Muscle of leg (tissue), 16 donors: ENCODE results near the gene PDXP. TPM values are rescaled to one million over a fixed set of nuclear protein-coding genes. Genes with fewer than 3 reads are reported as not detected.
"Not testable (repeated sequence)": the region's sequence is repeated elsewhere in the genome, so short reads cannot be mapped to it uniquely, and the experiment has no call there.

Experiments used
- DNase-seq: peaks from one replicate; pipeline ENCODE4 v3.0.0; 2013
- H3K27ac ChIP-seq: one replicate; pipeline ENCODE4 v1.5.1; 2013; ENCODE audit warnings: mild to moderate bottlenecking, low read length, control low read depth
- H3K27me3 ChIP-seq: one replicate; pipeline ENCODE4 v1.6.1; 2013; ENCODE audit warnings: low read length; ENCODE audit not compliant: control insufficient read depth, insufficient read depth
- H3K36me3 ChIP-seq: one replicate; pipeline ENCODE4 v1.6.1; 2013; ENCODE audit warnings: low read length; ENCODE audit not compliant: control insufficient read depth, insufficient read depth
- H3K4me1 ChIP-seq: one replicate; pipeline ENCODE4 v1.6.1; 2013; ENCODE audit warnings: low read length; ENCODE audit not compliant: control insufficient read depth, insufficient read depth
- H3K4me3 ChIP-seq: one replicate; pipeline ENCODE4 v1.5.1; 2013; ENCODE audit warnings: low read length, control low read depth
- H3K9me3 ChIP-seq: replicated peaks from 2 replicates; pipeline ENCODE4 v1.6.1; 2013; ENCODE audit warnings: low read depth, low read length; ENCODE audit not compliant: control insufficient read depth
- whole genome bisulfite sequencing: methylation state at CpG from one replicate; pipeline ENCODE4 v1.1.5; 2013; ENCODE audit warnings: missing lambda C conversion rate; ENCODE audit not compliant: insufficient coverage; 5-methylcytosine and 5-hydroxymethylcytosine counted together
- long read RNA-seq, 11 donors: transcript quantifications; one replicate each; lab custom pipeline, GENCODE V29; 2026
- polyA plus RNA-seq, 8 donors: library from polyadenylated mRNA; unstranded; fragments of 120-200 nt; gene quantifications; one replicate each; pipeline versions ENCODE4 v1.2.1 to v1.2.3, GENCODE V29; 2013; ENCODE audit warnings: inconsistent platforms in 1 of 8, low replicate concordance in 1 of 8; ENCODE audit not compliant: insufficient read length in 8 of 8, insufficient read depth in 1 of 8
- total RNA-seq: library from RNA; stranded (reverse); fragments of 120-200 nt; gene quantifications from one replicate; pipeline ENCODE4 v1.2.4, GENCODE V29; 2013

The PDXP gene, protein sequence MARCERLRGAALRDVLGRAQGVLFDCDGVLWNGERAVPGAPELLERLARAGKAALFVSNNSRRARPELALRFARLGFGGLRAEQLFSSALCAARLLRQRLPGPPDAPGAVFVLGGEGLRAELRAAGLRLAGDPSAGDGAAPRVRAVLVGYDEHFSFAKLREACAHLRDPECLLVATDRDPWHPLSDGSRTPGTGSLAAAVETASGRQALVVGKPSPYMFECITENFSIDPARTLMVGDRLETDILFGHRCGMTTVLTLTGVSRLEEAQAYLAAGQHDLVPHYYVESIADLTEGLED
- total RNA-seq (10.8 TPM), polyA plus RNA-seq (10 to 100 TPM; 12.5 to 17.8 (median 15.4) TPM)
- long read RNA-seq, donor 1, transcript PDXP-201 (2 exons, 2,010 nt), result major isoform, 12 of 12 reads
- long read RNA-seq, donor 1, partial matches to known transcripts, result 0 of 12 reads
- long read RNA-seq, donor 1, other reads (novel, unspliced or antisense), result 0 of 12 reads
- long read RNA-seq, donor 2, result 0 reads
- long read RNA-seq, donor 3, transcript PDXP-201 (2 exons, 2,010 nt), result major isoform, 20 of 20 reads
- long read RNA-seq, donor 3, partial matches to known transcripts, result 0 of 20 reads
- long read RNA-seq, donor 3, other reads (novel, unspliced or antisense), result 0 of 20 reads
- long read RNA-seq, donor 4, transcript PDXP-201 (2 exons, 2,010 nt), result major isoform, 12 of 12 reads
- long read RNA-seq, donor 4, partial matches to known transcripts, result 0 of 12 reads
- long read RNA-seq, donor 4, other reads (novel, unspliced or antisense), result 0 of 12 reads
- long read RNA-seq, donor 5, transcript PDXP-201 (2 exons, 2,010 nt), result major isoform, 14 of 14 reads
- long read RNA-seq, donor 5, partial matches to known transcripts, result 0 of 14 reads
- long read RNA-seq, donor 5, other reads (novel, unspliced or antisense), result 0 of 14 reads
- long read RNA-seq, donor 6, transcript PDXP-201 (2 exons, 2,010 nt), result major isoform, 19 of 19 reads
- long read RNA-seq, donor 6, partial matches to known transcripts, result 0 of 19 reads
- long read RNA-seq, donor 6, other reads (novel, unspliced or antisense), result 0 of 19 reads
- long read RNA-seq, donor 7, transcript PDXP-201 (2 exons, 2,010 nt), result major isoform, 9 of 9 reads
- long read RNA-seq, donor 7, partial matches to known transcripts, result 0 of 9 reads
- long read RNA-seq, donor 7, other reads (novel, unspliced or antisense), result 0 of 9 reads
- long read RNA-seq, donor 8, partial matches to known transcripts, result 0 of 1 reads
- long read RNA-seq, donor 8, other reads (novel, unspliced or antisense), result 0 of 1 reads
- long read RNA-seq, donor 9, partial matches to known transcripts, result 0 of 4 reads
- long read RNA-seq, donor 9, other reads (novel, unspliced or antisense), result 0 of 4 reads
- long read RNA-seq, donor 10, transcript PDXP-201 (2 exons, 2,010 nt), result major isoform, 11 of 11 reads
- long read RNA-seq, donor 10, partial matches to known transcripts, result 0 of 11 reads
- long read RNA-seq, donor 10, other reads (novel, unspliced or antisense), result 0 of 11 reads
- long read RNA-seq, donor 11, partial matches to known transcripts, result 0 of 2 reads
- long read RNA-seq, donor 11, other reads (novel, unspliced or antisense), result 0 of 2 reads

DNA sequence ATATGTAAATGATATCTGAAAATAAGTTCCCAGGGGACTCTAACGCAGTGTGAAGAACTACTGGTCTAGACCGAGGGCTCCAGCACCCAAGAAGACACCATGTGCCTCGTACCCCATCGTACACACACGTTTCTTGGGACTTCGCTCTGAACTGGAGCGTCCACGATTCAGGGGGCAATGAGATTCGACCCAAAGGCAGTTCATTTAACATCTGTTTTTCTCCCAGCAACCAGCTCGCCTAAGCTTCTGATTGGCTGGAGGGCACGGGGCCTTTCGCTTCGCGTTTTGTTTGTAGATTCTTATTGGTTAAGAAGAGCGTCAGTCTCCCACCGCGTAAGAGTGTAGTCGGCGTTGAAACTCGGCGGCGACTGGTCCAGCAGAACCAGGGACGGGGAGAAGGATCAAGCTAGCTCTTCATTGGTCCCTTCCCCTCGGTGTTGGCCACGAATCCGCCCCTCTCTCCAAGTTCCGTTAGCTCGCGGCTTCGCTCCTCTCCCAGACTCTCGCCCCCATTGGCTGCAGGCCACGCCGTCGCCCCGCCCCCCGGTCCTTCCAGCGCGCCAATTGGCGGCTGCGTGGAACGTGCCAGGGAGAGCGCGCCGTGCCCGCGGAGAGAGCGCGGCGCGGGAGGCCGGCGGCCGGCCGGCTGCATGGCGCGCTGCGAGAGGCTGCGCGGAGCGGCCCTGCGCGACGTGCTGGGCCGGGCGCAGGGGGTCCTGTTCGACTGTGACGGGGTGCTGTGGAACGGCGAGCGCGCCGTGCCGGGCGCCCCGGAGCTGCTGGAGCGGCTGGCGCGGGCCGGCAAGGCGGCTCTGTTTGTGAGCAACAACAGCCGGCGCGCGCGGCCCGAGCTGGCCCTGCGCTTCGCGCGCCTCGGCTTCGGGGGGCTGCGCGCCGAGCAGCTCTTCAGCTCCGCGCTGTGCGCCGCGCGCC, at the start of gene PDXP:
PDXP (plus strand) TSS at position 591 of the 933 bp plus-strand sequence; CDS start at position 651, 60 bp downstream.
- Histone ChIP-seq H3K36me3 (peaks cover 2% of the 10 kb centered on the region), H3K4me3 (peak within 1 kb of the TSS; percentile 64), H3K27ac (peak within 1 kb of the TSS; percentile 97), H3K4me1 (peaks cover 51% of the 10 kb centered on the region), H3K27me3 (no peaks in the 10 kb centered on the region), H3K9me3 (no peaks in the 10 kb centered on the region)
- DNase-seq, result peak; percentile 100
- WGBS, result under 1% methylated on average over 99 of the region's 101 CpGs

DNA sequence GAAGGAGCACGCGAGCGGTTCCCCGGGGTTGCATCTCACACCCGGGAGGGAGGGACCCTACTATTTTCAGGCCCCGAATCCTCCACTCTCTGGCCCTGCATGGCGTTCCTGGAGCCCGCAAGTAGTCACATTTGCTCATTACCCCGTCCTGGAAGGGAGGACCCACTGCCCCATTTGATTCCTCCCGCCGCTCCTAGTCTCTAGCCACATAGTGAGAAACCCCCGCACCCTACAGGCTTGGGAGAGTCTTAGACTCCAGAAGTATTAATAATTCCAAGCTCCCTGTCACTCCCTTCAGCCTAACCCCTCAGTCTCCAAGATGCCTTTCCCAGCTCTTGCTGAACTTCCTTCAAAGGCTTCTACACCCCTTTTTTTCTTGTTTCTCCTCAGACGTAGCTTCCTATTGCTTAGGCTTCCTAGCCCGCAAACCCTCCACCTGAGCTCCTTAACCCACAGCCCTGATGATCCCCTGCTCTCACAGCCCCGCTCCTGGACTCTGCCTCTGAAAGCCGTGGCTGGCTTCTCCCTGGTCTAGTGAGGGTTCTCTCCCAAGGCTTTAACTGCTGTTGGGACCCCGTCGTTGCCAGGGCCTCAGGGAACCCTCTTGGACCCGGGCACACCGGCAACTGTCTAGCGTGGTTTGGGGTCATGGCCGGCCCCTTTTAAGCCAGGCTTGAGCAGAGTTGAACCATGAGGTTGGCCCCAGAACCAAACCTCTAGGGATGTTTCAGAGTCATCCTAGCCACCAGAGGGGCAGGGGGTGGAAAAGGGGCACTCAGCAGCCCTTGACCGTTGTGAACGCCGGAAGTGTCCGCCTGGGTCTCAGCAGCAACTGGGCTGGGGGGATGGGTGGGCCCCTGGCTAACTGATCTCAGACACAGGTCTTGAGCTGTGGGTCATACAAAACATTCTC, 49.0 kb upstream of the PDXP start:
- peak overlapping the region; percentile 100 for H3K27ac ChIP-seq
- H3K4me3 ChIP-seq, result peak overlapping the region; percentile 89
- peak; percentile 62 for DNase-seq
- WGBS, result 8% methylated on average over 26 of the region's 26 CpGs
- H3K27me3 ChIP-seq, result no peaks in the 10 kb centered on the region
- H3K36me3 ChIP-seq, result peaks cover 13% of the 10 kb centered on the region
- H3K9me3 ChIP-seq, result no peaks in the 10 kb centered on the region
- H3K4me1 ChIP-seq, result peaks cover 51% of the 10 kb centered on the region

DNA sequence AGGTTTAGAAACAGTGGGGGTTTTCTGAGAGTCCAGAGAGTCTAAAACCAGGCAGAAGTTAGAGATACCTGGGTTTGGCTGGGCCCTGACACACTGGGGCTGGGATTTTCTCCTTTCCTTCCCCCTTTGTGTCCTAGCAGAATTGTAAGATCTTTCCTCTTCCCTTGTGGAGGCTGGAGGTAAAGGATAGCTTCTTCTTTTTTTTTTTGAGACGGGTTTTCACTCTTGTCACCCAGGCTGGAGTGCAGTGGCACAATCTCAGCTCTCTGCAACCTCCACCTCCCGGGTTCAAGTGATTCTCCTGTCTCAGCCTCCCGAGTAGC, 48.4 kb upstream of the PDXP start:
- H3K9me3 ChIP-seq, H3K27me3 ChIP-seq, DNase-seq: not testable (repeated sequence)
- Histone ChIP-seq H3K36me3 (peaks cover 18% of the 10 kb centered on the region), H3K4me3 (peak overlapping the region; percentile 89), H3K27ac (peak overlapping the region; percentile 100), H3K4me1 (peaks cover 51% of the 10 kb centered on the region)
- 92% methylated on average over 2 of the region's 3 CpGs for WGBS

DNA sequence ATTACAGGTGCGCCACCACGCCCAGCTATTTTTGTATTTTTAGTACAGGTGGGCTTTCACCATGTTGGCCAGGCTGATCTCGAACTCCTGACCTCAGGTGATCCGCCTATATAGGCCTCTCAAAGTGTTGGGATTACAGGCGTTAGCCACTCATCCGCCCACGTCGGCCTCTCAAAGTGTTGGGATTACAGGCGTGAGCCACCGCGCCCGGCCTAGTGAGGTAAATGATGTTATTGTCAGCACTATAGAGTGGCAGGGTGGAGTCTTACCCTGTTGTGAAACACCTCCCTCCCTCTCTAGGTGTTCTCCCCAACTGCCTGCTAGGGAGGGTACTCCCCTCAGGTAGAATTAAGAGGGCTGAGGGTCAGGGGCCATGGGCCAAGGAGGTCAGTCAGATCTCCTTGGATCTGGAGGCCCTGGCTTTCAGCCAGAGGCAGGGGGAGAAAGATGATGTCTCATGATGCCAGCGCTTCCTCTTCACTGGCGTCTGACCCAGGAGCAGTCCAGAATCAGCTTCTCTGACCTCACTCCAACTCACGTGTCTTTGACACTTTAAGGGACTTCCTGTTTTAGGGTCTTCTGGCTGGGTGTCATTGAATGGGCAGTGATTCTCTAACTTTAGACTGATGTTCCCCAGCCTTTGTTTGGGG, 47.9 kb upstream of the PDXP start:
- no peaks in the 10 kb centered on the region for H3K9me3 ChIP-seq
- 100% methylated on average over 4 of the region's 15 CpGs for WGBS
- H3K36me3 ChIP-seq, result peaks cover 18% of the 10 kb centered on the region
- DNase-seq, result peak; percentile 77
- H3K27me3 ChIP-seq, result no peaks in the 10 kb centered on the region
- no peak overlapping the region for H3K4me3 ChIP-seq
- peak overlapping the region; percentile 65 for H3K27ac ChIP-seq
- peaks cover 51% of the 10 kb centered on the region for H3K4me1 ChIP-seq

DNA sequence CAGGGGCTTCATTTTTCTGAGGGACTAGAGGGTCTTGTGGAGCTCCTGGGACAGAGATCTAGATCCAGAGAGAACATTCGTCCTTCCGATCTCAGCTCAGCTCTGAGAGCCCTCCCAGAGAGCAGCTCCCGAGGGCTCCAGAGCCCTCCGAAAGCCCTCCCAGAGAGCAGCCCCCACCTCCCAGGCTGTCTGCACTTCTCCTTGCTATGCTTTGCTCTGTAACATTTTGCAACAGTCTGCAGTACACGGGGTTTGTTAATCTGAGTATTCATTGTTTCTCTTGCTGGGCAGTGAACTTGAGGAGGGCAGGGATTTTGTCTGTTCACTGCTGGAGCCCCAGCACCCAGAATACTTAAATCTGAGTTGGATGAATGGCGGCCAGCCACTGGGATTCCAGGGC, 47.3 kb upstream of the PDXP start:
- DNase-seq, result no peak
- peaks cover 21% of the 10 kb centered on the region for H3K36me3 ChIP-seq
- H3K27ac ChIP-seq, result peak overlapping the region; percentile 65
- peaks cover 51% of the 10 kb centered on the region for H3K4me1 ChIP-seq
- H3K27me3 ChIP-seq, result no peaks in the 10 kb centered on the region
- 43% methylated on average over 3 of the region's 6 CpGs for WGBS
- no peak overlapping the region for H3K4me3 ChIP-seq
- no peaks in the 10 kb centered on the region for H3K9me3 ChIP-seq

DNA sequence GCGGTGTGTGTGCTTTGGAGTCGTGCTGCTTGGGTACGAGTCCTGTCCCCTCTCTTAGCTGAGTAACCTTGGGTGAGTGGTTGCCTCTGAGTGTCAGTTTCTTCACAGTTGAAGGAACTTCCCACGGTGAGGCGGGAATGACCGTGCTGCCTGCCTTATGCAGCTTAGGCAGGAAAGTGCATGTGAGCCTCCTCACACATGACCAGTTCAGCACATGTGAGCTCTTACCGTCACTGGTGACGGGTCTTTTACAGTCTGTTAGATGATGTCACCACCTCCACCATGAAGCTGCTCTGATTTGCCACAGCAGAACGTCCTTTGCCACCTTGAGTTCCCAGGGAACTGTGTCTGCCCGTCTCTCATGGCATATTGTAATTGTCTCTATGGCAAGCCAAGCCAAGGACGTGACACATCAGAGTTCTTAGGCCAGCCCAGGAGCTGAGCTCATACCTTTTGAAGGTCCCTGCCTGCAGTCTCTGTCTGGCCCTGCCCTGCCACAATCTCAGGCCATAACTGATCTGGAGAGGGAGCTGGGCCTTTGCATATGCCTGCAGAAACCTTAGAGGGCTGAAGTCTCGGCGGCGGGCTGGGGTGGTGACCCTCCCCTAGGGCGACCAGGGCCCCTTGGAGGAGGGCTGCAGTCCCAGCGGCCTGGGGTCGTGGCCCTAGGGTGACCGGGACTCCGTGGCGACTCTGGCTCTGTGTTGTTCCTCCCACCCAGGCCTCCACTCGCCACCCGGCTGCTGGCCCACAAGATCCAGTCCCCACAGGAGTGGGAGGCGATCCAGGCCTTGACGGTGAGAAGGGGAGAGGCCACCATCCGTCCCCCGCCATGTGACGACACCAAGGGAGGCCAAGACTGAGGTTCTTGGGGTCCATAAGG, 42.1 kb upstream of the PDXP start:
- Histone ChIP-seq H3K9me3 (no peaks in the 10 kb centered on the region), H3K4me1 (peaks cover 15% of the 10 kb centered on the region), H3K27me3 (no peaks in the 10 kb centered on the region), H3K27ac (no peak overlapping the region), H3K4me3 (no peak overlapping the region), H3K36me3 (peaks cover 56% of the 10 kb centered on the region)
- peak; percentile 14 for DNase-seq
- WGBS, result 84% methylated on average over 20 of the region's 27 CpGs

DNA sequence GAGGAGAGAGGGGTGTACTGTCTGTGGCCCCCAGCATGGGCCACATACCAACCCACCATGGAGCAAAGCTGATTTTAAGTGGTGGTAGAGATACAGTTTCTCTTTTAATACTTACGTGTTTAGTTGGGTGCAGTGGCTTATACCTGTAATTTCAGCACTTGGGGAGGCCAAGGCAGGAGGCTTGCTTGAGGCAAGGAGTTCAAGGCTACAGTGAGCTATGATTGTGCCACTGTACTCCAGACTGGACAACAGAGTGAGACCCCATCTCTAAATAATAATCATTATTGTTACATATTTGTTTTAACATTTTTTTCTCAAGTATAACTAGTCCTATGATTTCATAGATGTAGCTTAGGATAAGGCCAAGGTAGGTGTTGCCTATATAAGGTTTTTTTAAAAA, 41.1 kb upstream of the PDXP start:
- no peaks in the 10 kb centered on the region for H3K27me3 ChIP-seq
- H3K36me3 ChIP-seq, result peaks cover 63% of the 10 kb centered on the region
- no CpG with 5 or more reads among the region's 1 CpG for WGBS
- peaks cover 13% of the 10 kb centered on the region for H3K4me1 ChIP-seq
- H3K4me3 ChIP-seq, result no peak overlapping the region
- no peak overlapping the region for H3K27ac ChIP-seq
- no peak for DNase-seq
- no peaks in the 10 kb centered on the region for H3K9me3 ChIP-seq
